ENCODE data around the gene MACROD2. TPM values are rescaled to one million over a fixed set of nuclear protein-coding genes. Genes with fewer than 3 reads are reported as not detected.

Gene MACROD2
- total and polyA plus RNA-seq, 4 donors: 13.0 to 67.1 (median 20.7) TPM

DNA sequence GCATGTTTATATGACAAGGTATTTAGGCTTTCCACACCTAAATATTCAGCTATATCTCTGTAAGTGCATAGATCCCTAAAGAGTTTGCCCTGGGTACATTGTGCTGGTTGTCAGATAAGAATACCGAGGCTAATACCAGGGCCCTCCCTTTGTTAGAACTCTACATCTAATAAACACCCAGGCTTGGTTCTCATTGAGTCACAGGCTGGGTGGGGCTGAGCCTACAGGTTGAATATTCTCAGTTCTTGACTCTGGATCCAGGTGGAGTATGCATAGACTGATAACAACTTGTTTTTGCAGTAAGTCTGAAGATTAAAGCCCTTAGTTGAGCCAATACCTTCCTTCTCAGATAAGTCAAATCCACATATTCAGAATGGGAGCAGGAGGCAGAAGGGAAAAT is 654.3 kb downstream of the MACROD2 start:
- Histone ChIP-seq H3K4me1 (ENCODE audit: control insufficient read depth in 5 of 5, insufficient read depth in 5 of 5, low read length in 5 of 5) (peaks cover 0 to 14% (median 0%) of the 10 kb centered on the region in 5 donors), H3K9ac (ENCODE audit: insufficient read depth in 1 of 2, low read length in 2 of 2) (no peak overlapping the region), H3K27ac (ENCODE audit: low read depth in 1 of 2, low read length in 1 of 2) (no peak overlapping the region), H3K9me3 (ENCODE audit: control insufficient read depth in 4 of 4, insufficient read depth in 3 of 4, low read length in 3 of 4) (no peaks in the 10 kb centered on the region), H3K36me3 (ENCODE audit: control insufficient read depth in 4 of 4, insufficient read depth in 4 of 4, low read length in 4 of 4) (no peaks in the 10 kb centered on the region), H3K27me3 (ENCODE audit: control insufficient read depth in 3 of 3, insufficient read depth in 3 of 3, low read length in 2 of 3) (no peaks in the 10 kb centered on the region), H3K4me3 (no peak overlapping the region)
- DNase-seq: no peak
- no peak for ATAC-seq (ENCODE audit: insufficient read depth, low FRiP score)
- TF ChIP-seq, protein P1, sequence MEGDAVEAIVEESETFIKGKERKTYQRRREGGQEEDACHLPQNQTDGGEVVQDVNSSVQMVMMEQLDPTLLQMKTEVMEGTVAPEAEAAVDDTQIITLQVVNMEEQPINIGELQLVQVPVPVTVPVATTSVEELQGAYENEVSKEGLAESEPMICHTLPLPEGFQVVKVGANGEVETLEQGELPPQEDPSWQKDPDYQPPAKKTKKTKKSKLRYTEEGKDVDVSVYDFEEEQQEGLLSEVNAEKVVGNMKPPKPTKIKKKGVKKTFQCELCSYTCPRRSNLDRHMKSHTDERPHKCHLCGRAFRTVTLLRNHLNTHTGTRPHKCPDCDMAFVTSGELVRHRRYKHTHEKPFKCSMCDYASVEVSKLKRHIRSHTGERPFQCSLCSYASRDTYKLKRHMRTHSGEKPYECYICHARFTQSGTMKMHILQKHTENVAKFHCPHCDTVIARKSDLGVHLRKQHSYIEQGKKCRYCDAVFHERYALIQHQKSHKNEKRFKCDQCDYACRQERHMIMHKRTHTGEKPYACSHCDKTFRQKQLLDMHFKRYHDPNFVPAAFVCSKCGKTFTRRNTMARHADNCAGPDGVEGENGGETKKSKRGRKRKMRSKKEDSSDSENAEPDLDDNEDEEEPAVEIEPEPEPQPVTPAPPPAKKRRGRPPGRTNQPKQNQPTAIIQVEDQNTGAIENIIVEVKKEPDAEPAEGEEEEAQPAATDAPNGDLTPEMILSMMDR (IDR thresholded peaks at IDR 0.05; ENCODE audit: control extremely low read depth, extremely low read depth): no peak
- 90 to 95% methylated on average over 1 of the region's 1 CpG for WGBS, 2 donors

DNA sequence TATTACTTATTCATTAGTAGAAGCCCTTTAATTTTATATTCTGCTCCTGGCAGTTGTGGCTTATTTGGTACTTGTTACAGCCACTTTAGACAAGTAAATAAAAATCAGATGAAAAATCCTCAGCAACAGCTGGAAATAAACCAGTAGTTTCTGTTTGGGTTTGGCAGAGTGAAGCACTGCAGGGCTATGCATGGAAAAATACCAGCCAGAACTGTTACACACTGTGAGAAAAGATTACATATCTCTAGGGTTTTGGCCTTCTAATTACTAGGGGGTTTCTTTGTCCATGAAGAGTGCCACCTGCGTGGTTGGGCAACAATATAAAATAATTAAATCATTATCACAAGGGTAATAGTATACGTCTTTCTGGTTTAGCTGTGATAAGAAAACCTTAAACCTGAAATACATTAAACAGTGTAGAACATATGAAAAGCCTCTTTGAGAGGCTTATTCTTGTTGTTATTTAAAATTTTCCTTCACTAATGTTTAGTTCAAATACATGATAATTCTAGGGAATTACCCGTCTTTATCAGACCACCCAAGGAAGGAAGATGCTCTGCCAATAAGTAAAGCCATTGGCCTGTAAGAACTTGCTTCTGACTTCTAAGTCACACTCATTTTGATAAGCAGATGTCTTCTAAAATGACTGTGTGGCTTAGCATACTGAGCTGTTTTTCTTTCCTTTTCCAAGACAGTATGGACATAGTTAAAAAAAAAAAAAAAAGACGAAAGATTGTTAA is 662.1 kb downstream of the MACROD2 start:
- ATAC-seq (ENCODE audit: insufficient read depth, low FRiP score): no peak
- WGBS, 2 donors: 71 to 80% methylated on average over 4 of the region's 4 CpGs
- no peak overlapping the region for H3K27ac ChIP-seq (ENCODE audit: low read depth in 1 of 2, low read length in 1 of 2)
- H3K9me3 ChIP-seq (ENCODE audit: control insufficient read depth in 4 of 4, insufficient read depth in 3 of 4, low read length in 3 of 4): no peaks in the 10 kb centered on the region
- no peak overlapping the region for H3K4me3 ChIP-seq
- no peaks in the 10 kb centered on the region for H3K36me3 ChIP-seq (ENCODE audit: control insufficient read depth in 4 of 4, insufficient read depth in 4 of 4, low read length in 4 of 4)
- peaks cover 0 to 22% (median 0%) of the 10 kb centered on the region in 5 donors for H3K4me1 ChIP-seq (ENCODE audit: control insufficient read depth in 5 of 5, insufficient read depth in 5 of 5, low read length in 5 of 5)
- DNase-seq: peak; percentile 30 to 84 (median 84)
- TF ChIP-seq, protein P1 (IDR thresholded peaks at IDR 0.05; ENCODE audit: control extremely low read depth, extremely low read depth): no peak
- H3K27me3 ChIP-seq (ENCODE audit: control insufficient read depth in 3 of 3, insufficient read depth in 3 of 3, low read length in 2 of 3): no peaks in the 10 kb centered on the region
- no peak overlapping the region for H3K9ac ChIP-seq (ENCODE audit: insufficient read depth in 1 of 2, low read length in 2 of 2)

DNA sequence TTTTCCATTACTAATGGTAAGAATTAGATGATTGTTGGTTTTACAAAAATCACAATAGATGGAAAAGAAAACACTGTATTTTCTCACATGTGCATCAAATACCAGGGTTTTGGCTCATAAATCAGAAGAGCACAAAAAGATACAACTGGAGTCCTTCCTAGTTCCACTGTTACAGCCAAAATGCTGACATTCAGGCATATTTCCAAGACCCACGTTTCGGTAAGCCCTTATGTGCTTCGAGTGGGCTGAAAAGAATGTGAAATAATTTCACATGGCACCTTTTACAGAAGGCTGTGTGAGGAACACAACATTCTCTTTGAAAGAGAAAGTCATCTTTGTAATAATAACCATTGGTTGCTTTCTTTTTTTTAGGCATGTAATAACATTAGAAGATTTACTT is 668.8 kb downstream of the MACROD2 start:
- ATAC-seq (ENCODE audit: insufficient read depth, low FRiP score): no peak
- TF ChIP-seq, protein P1 (IDR thresholded peaks at IDR 0.05; ENCODE audit: control extremely low read depth, extremely low read depth): no peak
- Histone ChIP-seq H3K4me3 (no peak overlapping the region), H3K36me3 (ENCODE audit: control insufficient read depth in 4 of 4, insufficient read depth in 4 of 4, low read length in 4 of 4) (no peaks in the 10 kb centered on the region), H3K27ac (ENCODE audit: low read depth in 1 of 2, low read length in 1 of 2) (no peak overlapping the region), H3K9me3 (ENCODE audit: control insufficient read depth in 4 of 4, insufficient read depth in 3 of 4, low read length in 3 of 4) (no peaks in the 10 kb centered on the region), H3K27me3 (ENCODE audit: control insufficient read depth in 3 of 3, insufficient read depth in 3 of 3, low read length in 2 of 3) (no peaks in the 10 kb centered on the region), H3K9ac (ENCODE audit: insufficient read depth in 1 of 2, low read length in 2 of 2) (no peak overlapping the region), H3K4me1 (ENCODE audit: control insufficient read depth in 5 of 5, insufficient read depth in 5 of 5, low read length in 5 of 5) (no peaks in the 10 kb centered on the region)
- peak in 1 of 3 donors; percentile 52 for DNase-seq
- WGBS, 2 donors: 47 to 75% methylated on average over 3 of the region's 3 CpGs

Data from lung (tissue), 12 donors.